NCI-H1930 (cell line): Measurements from ENCODE around the gene ZNF70.
A peak's percentile ranks its signal among the peaks of the same experiment; 100 is the strongest.

Experiments used
- DNase-seq, 2 experiments: peaks; one replicate each; lab custom pipeline; 2025; lab: John Stamatoyannopoulos, UW

ZNF70 gene

GRCh38 chr22:23779083-23779482 is 28.2 kb upstream of the ZNF70 start:
- no peak for DNase-seq

- DNase-seq: no peak
Measured at GRCh38 chr22:23778577-23778900, 27.6 kb upstream of the ZNF70 start.

DNA sequence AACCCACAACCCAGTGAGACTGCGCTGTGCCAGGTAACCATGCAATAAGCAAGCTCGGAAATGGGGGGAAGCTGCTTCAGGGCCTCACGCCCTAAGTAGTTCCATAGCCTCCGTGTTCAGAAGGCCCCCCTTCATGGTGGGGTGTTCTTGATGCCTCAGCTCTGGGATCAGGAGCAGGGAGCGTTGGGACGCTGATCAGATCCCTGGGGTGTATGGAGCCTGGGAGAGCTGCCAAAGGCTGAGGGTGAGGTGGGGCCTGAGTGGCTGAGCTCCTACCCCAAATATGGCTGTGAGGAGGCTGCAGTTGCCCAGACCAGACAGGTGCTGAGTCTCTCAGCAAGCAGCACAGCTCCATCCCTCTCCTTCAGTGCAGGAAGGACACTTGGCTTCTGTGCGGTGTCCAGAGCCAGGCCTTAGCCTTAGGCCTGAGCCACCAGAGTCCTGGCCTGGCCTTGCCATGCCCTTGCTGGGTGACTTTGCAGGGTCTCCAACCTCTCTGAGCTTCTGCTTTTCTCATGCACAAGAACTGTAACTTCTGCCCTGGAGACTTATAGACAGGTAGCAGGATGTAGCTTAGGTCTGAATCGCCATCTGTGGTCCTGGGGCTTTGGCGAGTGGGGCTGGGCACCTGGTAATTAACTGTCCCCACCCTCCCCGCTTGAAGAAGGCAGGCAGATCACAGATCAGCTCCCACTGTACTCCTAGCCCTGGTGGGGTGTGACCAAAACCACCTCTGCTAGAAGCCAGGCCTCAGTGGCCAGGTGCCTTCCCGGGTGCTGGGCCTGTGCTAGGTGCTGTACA is 27.1 kb upstream of the ZNF70 start:
- DNase-seq: no peak

GRCh38 chr22:23775779-23776375 is 25.0 kb upstream of the ZNF70 start:
- DNase-seq: no peak

- no peak for DNase-seq
Measured at GRCh38 chr22:23774922-23775436, 24.1 kb upstream of the ZNF70 start.

- no peak for DNase-seq
Measured at GRCh38 chr22:23774114-23774921, 23.4 kb upstream of the ZNF70 start.

DNA sequence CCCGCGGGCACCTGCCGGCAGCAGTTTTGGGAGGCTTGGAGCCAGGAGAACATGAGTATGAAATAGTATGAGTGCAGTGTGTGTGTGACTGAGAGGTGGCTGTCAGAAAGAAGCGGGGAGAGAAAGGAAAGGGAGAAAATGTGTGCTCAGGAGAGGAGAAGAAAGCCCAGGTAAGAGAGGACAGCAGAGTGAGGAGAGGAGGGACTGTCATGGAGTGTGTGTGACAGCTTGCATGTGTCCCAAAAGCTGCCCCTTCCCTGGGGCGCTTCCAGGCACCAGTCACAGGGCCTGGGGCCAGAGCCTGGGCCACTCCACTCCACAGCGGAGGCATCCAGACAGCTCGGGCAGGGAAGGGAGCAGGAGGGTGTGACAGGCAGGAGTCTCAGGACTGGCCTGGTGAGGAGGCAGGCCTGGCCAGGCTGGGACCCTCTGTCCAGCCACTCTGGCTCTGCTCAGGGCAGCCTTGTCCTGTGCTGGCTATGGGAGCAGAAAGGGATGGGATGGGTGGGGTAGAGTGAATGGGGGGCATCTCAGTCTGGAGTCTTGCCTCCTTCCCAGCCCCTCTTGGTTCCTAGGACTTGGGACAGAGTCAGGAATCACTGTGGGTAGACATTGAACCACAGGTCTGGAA is 22.7 kb upstream of the ZNF70 start:
- DNase-seq: no peak

GRCh38 chr22:23772649-23773473 is 21.9 kb upstream of the ZNF70 start, which contains the start of gene MMP11:
Gene MMP11, plus strand, starts transcription at chr22:23772849. Its CDS starts 22 bp downstream, at chr22:23772871.
- DNase-seq: peak; percentile 46 to 54

DNA sequence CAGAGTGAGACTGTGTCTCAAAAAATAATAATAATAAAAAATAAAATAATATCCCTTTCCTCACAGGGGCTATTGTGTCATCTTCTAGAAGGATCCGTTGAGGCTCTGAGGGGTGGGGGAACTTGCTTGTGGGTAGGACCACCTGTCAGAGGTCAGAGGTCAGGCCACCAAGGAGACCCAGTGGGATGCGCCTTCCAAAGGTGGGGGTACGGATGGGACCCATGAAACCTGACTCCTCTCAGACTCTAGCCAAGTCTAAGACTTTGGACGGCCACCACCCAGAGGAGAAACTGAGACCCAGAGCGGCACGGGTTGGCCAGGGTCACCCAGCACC is 21.4 kb upstream of the ZNF70 start:
- no peak for DNase-seq

- DNase-seq: no peak
Measured at GRCh38 chr22:23769321-23769965, 18.5 kb upstream of the ZNF70 start.

GRCh38 chr22:23767673-23768548 is 17.0 kb upstream of the ZNF70 start, which contains the start of gene CHCHD10:
Gene CHCHD10, minus strand, starts transcription at chr22:23767972. Its CDS starts 98 bp downstream, at chr22:23767874.
- peak; percentile 71 to 83 for DNase-seq

- DNase-seq: no peak
Measured at GRCh38 chr22:23767303-23767672, 16.4 kb upstream of the ZNF70 start.

DNA sequence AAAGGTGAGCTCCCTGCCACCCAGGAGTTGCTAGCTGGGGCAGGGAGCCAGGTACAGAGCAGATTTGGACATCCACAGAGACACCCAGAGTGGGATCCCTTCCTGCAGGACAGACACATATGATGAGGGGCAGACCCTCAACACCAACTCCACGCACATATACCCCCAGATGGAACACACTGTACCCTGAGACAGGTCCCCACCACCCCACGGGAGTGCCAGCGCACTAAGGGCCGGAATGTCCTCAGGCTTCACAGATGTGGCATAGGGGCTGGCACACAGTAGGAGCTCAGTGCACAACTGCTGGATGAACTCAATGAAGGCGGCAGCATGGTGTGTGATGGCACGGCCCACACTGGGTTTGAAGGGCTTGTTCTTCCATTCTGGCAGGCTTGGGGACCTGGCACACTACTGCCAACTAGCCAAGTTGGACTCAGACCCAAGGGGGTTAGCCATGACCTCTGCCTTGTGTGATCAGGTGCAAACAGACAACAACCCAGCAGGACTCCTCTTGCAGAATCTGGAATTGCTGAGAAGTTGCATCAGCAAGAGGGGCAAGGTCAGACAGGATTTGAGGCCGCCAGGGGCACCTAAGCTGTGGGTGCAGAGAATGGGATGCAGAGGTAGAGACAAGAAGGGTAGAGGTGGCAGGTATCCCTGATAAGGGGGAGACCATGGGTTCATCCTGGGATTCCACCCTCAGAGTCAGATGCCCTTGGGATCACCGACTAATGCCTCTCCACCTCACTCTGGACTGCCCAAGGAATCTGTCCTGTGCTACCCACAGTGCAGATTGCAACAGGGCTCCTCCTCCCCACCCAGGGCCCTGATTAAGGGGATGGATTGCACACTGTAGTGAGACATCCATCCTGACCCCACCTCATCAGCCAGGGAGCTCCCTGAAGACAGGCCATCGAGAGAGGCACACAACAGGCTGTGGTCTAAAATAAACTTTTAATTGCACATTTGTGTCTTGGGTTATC is 14.3 kb upstream of the ZNF70 start:
- peak in 1 of 2 experiments; percentile 67 for DNase-seq

DNA sequence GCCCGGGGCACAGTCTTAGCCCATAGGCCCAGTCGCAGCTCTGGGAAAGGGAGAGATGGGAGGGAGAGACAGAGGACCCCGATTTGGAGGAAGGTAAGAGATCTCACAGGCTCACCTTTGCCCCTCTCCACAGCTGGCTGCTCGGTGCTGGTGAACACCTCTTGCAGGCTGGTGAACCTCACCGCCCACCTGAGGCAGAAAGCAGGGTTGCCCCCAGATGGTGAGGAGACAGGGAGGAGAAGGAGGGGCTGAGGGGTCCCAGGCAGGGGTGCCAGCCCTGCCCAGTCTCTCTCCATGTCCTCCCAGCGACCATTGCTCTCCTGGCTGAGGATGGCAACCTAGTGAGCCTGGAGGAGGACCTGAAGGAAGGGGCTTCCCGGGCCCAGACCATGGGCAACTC is 13.0 kb upstream of the ZNF70 start:
- no peak for DNase-seq

DNA sequence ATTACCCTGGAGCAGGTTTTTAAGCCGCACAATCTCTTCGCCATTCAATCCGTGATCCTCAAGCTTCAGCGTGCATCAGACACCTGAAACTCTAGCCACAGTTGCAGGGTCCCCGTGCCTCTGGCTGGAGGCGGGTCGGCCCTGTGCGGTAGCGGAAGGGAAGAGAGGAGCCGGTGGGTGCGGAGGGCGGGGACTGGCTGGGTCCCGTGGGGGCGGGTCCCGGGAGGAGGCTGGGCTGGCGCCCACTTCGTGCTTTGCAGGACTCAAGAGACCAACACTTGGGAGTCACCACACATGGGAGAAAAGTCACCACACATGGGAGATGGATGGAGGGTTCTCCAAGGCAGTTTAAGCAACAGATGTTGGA is 12.7 kb upstream of the ZNF70 start:
- DNase-seq: no peak

DNA sequence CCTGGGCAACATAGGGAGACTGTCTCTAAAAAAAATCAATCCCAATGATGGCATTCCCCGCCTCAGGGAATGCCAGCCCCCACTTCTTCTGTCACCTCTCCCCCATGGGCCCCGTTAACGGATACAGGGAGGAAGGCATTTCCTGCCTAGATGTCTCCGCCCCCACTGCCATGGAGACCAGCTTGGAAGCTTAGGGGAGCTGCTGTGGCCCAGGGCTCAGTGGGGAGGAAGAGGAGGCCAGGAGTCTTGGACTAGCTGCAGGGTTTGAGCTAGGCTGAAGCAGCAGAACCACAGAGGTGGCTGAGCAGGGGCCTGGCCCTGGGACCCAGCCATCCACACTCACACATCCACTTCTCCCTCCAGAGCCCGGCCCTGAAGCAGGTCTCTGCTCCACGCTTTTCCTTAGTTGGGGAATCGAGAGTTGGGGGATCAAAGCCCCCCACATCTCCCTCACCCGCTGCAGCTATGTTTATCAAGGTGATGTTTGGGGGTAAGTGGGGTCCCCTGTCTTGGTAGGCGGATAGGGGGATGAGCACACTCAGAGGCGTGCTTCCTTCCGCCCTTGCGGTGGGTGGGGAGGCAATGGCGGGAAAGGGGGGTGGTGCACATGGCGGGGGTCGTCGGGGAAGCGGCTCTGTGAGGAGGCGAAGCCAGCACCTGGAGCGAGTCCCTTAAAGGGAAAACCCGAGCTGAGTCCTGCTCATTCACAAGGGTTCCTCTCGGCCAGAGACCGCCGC is 12.1 kb upstream of the ZNF70 start, which contains the start of gene C22orf15:
Gene C22orf15, plus strand, starts transcription at position 149 of the 737 bp plus-strand sequence. Its CDS starts 317 bp downstream, at position 466.
- DNase-seq: no peak

GRCh38 chr22:23760056-23760455 is 9.1 kb upstream of the ZNF70 start:
- no peak for DNase-seq

DNA sequence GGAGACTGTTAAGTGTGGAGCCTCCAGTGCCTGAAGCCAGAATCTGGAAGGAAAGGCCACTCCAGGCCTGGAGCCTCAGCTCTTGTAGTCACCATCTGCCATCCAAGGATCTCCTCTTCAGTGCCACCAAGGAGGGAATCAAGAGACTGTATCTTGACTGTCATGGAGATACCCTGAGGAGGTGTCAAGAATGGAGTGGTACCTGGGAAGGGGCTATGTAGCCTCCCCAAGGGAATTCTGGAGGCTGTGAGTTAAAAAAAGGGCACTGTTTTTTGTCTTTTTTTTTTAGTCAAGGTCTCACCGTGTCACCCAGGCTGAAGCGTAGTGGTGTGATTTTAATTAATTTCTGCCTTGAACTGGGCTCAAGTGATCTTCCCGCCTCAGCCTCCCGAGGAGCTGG is 8.7 kb upstream of the ZNF70 start:
- DNase-seq: no peak
